ENCODE measurements around the gene PKIB.
"Not testable (repeated sequence)": the region's sequence is repeated elsewhere in the genome, so short reads cannot be mapped to it uniquely, and the experiment has no call there.

Gene PKIB

GRCh38 chr6:122712448-122713137 lies 102.4 kb downstream of the PKIB start:
- DNase-seq = no peak

- no peak for DNase-seq
Measured at GRCh38 chr6:122713138-122713537, 102.9 kb downstream of the PKIB start.

- no peak for DNase-seq
Measured at GRCh38 chr6:122714059-122714458, 103.9 kb downstream of the PKIB start.

- no peak for DNase-seq
Measured at GRCh38 chr6:122715725-122716124, 105.5 kb downstream of the PKIB start.

- no peak for DNase-seq
Measured at GRCh38 chr6:122717350-122717749, 107.1 kb downstream of the PKIB start.

- no peak for DNase-seq
Measured at GRCh38 chr6:122718616-122719015, 108.4 kb downstream of the PKIB start.

- DNase-seq = no peak
Measured at GRCh38 chr6:122719176-122719575, 109.0 kb downstream of the PKIB start.

- no peak for DNase-seq
Measured at GRCh38 chr6:122722746-122723145, 112.5 kb downstream of the PKIB start.

- DNase-seq = peak in 1 of 2 experiments; percentile 31
Measured at GRCh38 chr6:122726649-122727048, 116.4 kb downstream of the PKIB start.

GRCh38 chr6:122727244-122727643 lies 117.0 kb downstream of the PKIB start:
- DNase-seq = no peak

- no peak for DNase-seq
Measured at GRCh38 chr6:122730334-122730733, 120.1 kb downstream of the PKIB start.

GRCh38 chr6:122730775-122731386 lies 120.7 kb downstream of the PKIB start:
- peak; percentile 28 to 64 for DNase-seq

- no peak for DNase-seq
Measured at GRCh38 chr6:122733259-122733658, 123.1 kb downstream of the PKIB start.

- no peak for DNase-seq
Measured at GRCh38 chr6:122734529-122735395, 124.6 kb downstream of the PKIB start.

- DNase-seq = peak; percentile 77 to 86
Measured at GRCh38 chr6:122735582-122735981, 125.4 kb downstream of the PKIB start.

- peak; percentile 68 to 69 for DNase-seq
Measured at GRCh38 chr6:122736163-122736562, 126.0 kb downstream of the PKIB start.

- DNase-seq = no peak
Measured at GRCh38 chr6:122736616-122737015, 126.4 kb downstream of the PKIB start.

- DNase-seq = no peak
Measured at GRCh38 chr6:122740091-122740490, 129.9 kb downstream of the PKIB start.

- no peak for DNase-seq
Measured at GRCh38 chr6:122740936-122741335, 130.7 kb downstream of the PKIB start.

- DNase-seq = peak in 1 of 2 experiments; percentile 11
Measured at GRCh38 chr6:122744247-122744646, 134.0 kb downstream of the PKIB start.

GRCh38 chr6:122744856-122745255 lies 134.7 kb downstream of the PKIB start:
- DNase-seq = not testable (repeated sequence)

GRCh38 chr6:122746688-122747087 lies 136.5 kb downstream of the PKIB start:
- no peak for DNase-seq

- no peak for DNase-seq
Measured at GRCh38 chr6:122747573-122747972, 137.4 kb downstream of the PKIB start.

GRCh38 chr6:122748945-122749344 lies 138.7 kb downstream of the PKIB start:
- DNase-seq = not testable (repeated sequence)

Measured in NCI-H526 (cell line).